Activated B cell treated with CpG ODN at 0.5 μM for 24 hours (primary cell): ENCODE measurements around the gene SCIMP. TPM values are rescaled to one million over a fixed set of nuclear protein-coding genes. Genes with fewer than 3 reads are reported as not detected.

Experiments used
- ATAC-seq: fragments of 200-7000 bp; cut with Tn5 transposase; one replicate; pipeline ENCODE4 v1.10.0; 2021; ENCODE audit warnings: low read depth, mild to moderate bottlenecking, moderate library complexity
- CTCF ChIA-PET: fragments of 350-600 bp; sonication (Branson Sonifier 250); formaldehyde crosslinking; loops from one replicate; lab custom pipeline; 2021; ENCODE audit warnings: antibody characterized with exemption; lab: Charles Lee
- POLR2A ChIA-PET: fragments of 350-600 bp; sonication (Branson Sonifier 250); formaldehyde crosslinking; loops from one replicate; lab custom pipeline; 2021; ENCODE audit warnings: antibody characterized with exemption; lab: Charles Lee
- DNase-seq: peaks from one replicate; pipeline ENCODE4 v3.0.0; 2022
- H3K27ac Mint-ChIP-seq: one replicate; pipeline ENCODE4 v1.8.0; 2020; ENCODE audit warnings: mixed read lengths
- H3K27me3 Mint-ChIP-seq: one replicate; pipeline ENCODE4 v1.8.0; 2021; ENCODE audit warnings: mixed read lengths
- H3K36me3 Mint-ChIP-seq: one replicate; pipeline ENCODE4 v1.8.0; 2021; ENCODE audit warnings: low read depth, mixed read lengths
- H3K4me1 Mint-ChIP-seq: one replicate; pipeline ENCODE4 v1.8.0; 2021; ENCODE audit warnings: mixed read lengths
- H3K4me3 Mint-ChIP-seq: one replicate; pipeline ENCODE4 v1.8.0; 2020; ENCODE audit warnings: mild to moderate bottlenecking, mixed read lengths
- H3K9me3 Mint-ChIP-seq: one replicate; pipeline ENCODE4 v1.8.0; 2020; ENCODE audit warnings: mixed read lengths
- CTCF ChIP-seq: fragments of 200-600 bp; IDR thresholded peaks from one replicate; pipeline ENCODE4 v1.8.0; 2022; ENCODE audit warnings: antibody characterized with exemption, mild to moderate bottlenecking
- intact Hi-C: fragments of 100-400 bp; cut with micrococcal nuclease; formaldehyde crosslinking; loops from one replicate; pipeline ENCODE4 v1.15.1; 2024
- total RNA-seq: library from RNA; stranded (reverse); gene quantifications from 2 replicates; pipeline ENCODE4 v1.2.3, GENCODE V29; 2022

The SCIMP gene
- total RNA-seq, 1 donor from 2014 or later, result 23.4 TPM

GRCh38 chr17:5211458-5211857 lies 23.2 kb downstream of the SCIMP start:
- TF ChIP-seq CTCF, result no peak
- intact Hi-C loops, result loop anchor here (2.0 kb wide), 1 partner anchor 15 kb away; no protein-coding TSS in a partner anchor
- Mint-ChIP-seq H3K27me3 (no peaks in the 10 kb centered on the region), H3K4me1 (peaks cover 80% of the 10 kb centered on the region), H3K4me3 (peak overlapping the region; percentile 29), H3K9me3 (no peaks in the 10 kb centered on the region), H3K27ac (peak overlapping the region; percentile 96), H3K36me3 (peaks cover 69% of the 10 kb centered on the region)
- ChIA-PET CTCF (interaction anchor here (1.2 to 1.8 kb wide), 6 partner anchors 10 to 27 kb away, joined by 3 to 4 read pairs (median 3); partner anchors contain the start of gene SCIMP), POLR2A (interaction anchor here (1.0 to 7.0 kb wide), 11 partner anchors 8 to 140 kb away, joined by 3 to 130 read pairs (median 5); partner anchors contain the start of genes SCIMP and ZNF594)
- no peak for DNase-seq
- peak; percentile 6 for ATAC-seq

- POLR2A ChIA-PET, result interaction anchor here (0.9 to 7.0 kb wide), 11 partner anchors 8 to 99 kb away, joined by 3 to 130 read pairs (median 5); partner anchors contain the start of genes SCIMP and ZNF594
- H3K4me1 Mint-ChIP-seq, result peaks cover 78% of the 10 kb centered on the region
These were observed 23.9 kb downstream of the SCIMP start for GRCh38 chr17:5210614-5211252.

GRCh38 chr17:5210091-5210490 lies 24.6 kb downstream of the SCIMP start:
- no peak for TF ChIP-seq CTCF
- no peaks in the 10 kb centered on the region for H3K9me3 Mint-ChIP-seq
- intact Hi-C loops, result loop anchor here (1.0 to 2.0 kb wide), 4 partner anchors 8 to 17 kb away; no protein-coding TSS in a partner anchor
- H3K27ac Mint-ChIP-seq, result peak overlapping the region; percentile 96
- H3K36me3 Mint-ChIP-seq, result peaks cover 59% of the 10 kb centered on the region
- peaks cover 76% of the 10 kb centered on the region for H3K4me1 Mint-ChIP-seq
- ChIA-PET CTCF (interaction anchor here (1.3 to 1.4 kb wide), 4 partner anchors 9 to 28 kb away, joined by 3 to 4 read pairs (median 3); partner anchors contain the start of gene SCIMP), POLR2A (interaction anchor here (0.9 to 7.0 kb wide), 10 partner anchors 8 to 100 kb away, joined by 3 to 130 read pairs (median 7); partner anchors contain the start of genes SCIMP and ZNF594)
- no peaks in the 10 kb centered on the region for H3K27me3 Mint-ChIP-seq
- no peak overlapping the region for H3K4me3 Mint-ChIP-seq
- DNase-seq (no peak), ATAC-seq (peak; percentile 10)

More at GRCh38 chr17:5210614-5211252, 23.9 kb downstream of the SCIMP start:
- intact Hi-C loops, result loop anchor here (1.0 to 2.0 kb wide), 4 partner anchors 8 to 16 kb away; no protein-coding TSS in a partner anchor
- Mint-ChIP-seq H3K4me3 (peak overlapping the region; percentile 68), H3K27ac (peak overlapping the region; percentile 96), H3K36me3 (peaks cover 64% of the 10 kb centered on the region), H3K9me3 (no peaks in the 10 kb centered on the region), H3K27me3 (no peaks in the 10 kb centered on the region)
- DNase-seq (no peak), ATAC-seq (peak; percentile 74)
- CTCF ChIA-PET, result interaction anchor here (1.2 to 1.8 kb wide), 7 partner anchors 9 to 27 kb away, joined by 3 to 4 read pairs (median 3); partner anchors contain the start of gene SCIMP
- TF ChIP-seq CTCF, result no peak

- no peak for TF ChIP-seq CTCF
- H3K27me3 Mint-ChIP-seq, result no peaks in the 10 kb centered on the region
- CTCF ChIA-PET, result interaction anchor here (1.3 kb wide), 1 partner anchor 28 kb away, joined by 3 read pairs; no protein-coding TSS in a partner anchor
- no peaks in the 10 kb centered on the region for H3K9me3 Mint-ChIP-seq
- no peak for DNase-seq
- peaks cover 72% of the 10 kb centered on the region for H3K4me1 Mint-ChIP-seq
- no peak overlapping the region for H3K4me3 Mint-ChIP-seq
- ATAC-seq, result no peak
- H3K27ac Mint-ChIP-seq, result peak overlapping the region; percentile 96
- intact Hi-C loops, result no loop called here
- POLR2A ChIA-PET, result interaction anchor here (2.6 to 7.0 kb wide), 3 partner anchors 11 to 27 kb away, joined by 14 to 130 read pairs (median 39); partner anchors contain the start of gene SCIMP
- H3K36me3 Mint-ChIP-seq, result peaks cover 57% of the 10 kb centered on the region
These were observed 25.3 kb downstream of the SCIMP start for GRCh38 chr17:5209396-5209795.

- DNase-seq, result no peak
- ATAC-seq, result no peak
- ChIA-PET POLR2A (interaction anchor here (0.7 to 1.1 kb wide), 2 partner anchors 34 to 51 kb away, joined by 3 read pairs; no protein-coding TSS in a partner anchor), CTCF (no interaction called here)
- Mint-ChIP-seq H3K27me3 (no peaks in the 10 kb centered on the region), H3K9me3 (peaks cover 2% of the 10 kb centered on the region), H3K27ac (peak overlapping the region; percentile 69), H3K4me1 (peaks cover 60% of the 10 kb centered on the region), H3K4me3 (no peak overlapping the region), H3K36me3 (peaks cover 30% of the 10 kb centered on the region)
- TF ChIP-seq CTCF, result no peak
- intact Hi-C loops, result no loop called here
These were observed 30.8 kb downstream of the SCIMP start for GRCh38 chr17:5203908-5204294.
